ENCODE data around the gene IFI16.
A peak's percentile ranks its signal among the peaks of the same experiment; 100 is the strongest.
"Not testable (repeated sequence)": the region's sequence is repeated elsewhere in the genome, so short reads cannot be mapped to it uniquely, and the experiment has no call there.

Gene IFI16

DNA sequence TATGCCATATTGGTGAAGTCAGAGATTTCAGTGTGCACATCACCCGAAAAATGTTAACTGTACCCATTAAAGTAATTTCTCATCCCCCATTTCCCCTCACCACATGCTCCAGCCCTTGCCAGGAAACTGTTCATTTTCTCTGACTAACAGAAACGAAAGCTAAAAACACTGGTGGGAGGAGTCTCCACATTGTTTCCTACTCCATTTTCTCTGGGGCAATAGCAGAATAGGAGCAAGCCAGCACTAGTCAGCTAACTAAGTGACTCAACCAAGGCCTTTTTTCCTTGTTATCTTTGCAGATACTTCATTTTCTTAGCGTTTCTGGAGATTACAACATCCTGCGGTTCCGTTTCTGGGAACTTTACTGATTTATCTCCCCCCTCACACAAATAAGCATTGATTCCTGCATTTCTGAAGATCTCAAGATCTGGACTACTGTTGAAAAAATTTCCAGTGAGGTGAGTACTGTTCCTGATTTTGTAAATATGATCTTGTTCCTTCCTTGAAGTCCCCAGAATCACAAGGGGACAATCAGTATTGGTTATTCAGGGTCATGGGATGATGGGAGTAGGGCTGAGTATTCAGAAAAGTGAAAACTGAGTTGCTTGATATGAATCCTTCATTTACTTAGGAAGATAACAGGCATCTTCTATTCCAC lies at the start of gene IFI16:
IFI16 (plus strand) TSS at position 204 of the 658 bp plus-strand sequence. CDS start 4,774 bp downstream, outside the sequence.
- peak; percentile 84 for DNase-seq (ENCODE audit: low spot score)

GRCh38 chr1:158961178-158961577 lies 48.5 kb upstream of the IFI16 start:
- DNase-seq (ENCODE audit: low spot score): no peak

DNA sequence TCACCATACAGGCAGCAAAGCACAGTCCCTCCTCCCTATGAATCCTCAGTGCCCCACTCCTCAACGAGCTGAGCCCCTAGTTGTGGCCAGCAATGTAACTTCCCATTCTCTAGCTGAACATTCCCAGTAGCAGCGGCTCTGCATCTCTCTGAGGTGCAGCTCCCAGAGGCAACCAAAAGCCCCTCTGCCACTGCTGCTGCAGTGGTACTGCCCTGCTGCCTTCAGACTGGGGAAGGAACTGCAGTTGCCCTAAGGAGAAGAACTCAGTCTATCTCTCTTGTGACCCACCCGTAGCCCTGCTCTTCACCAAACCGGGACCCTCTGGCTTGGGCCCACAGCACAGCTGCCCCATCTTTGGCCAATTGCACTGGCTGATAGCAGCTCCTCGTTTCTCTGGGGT lies 46.7 kb upstream of the IFI16 start:
- no peak for DNase-seq (ENCODE audit: low spot score)

- DNase-seq (ENCODE audit: low spot score): no peak
These were observed 40.5 kb upstream of the IFI16 start for GRCh38 chr1:158969166-158969565.

GRCh38 chr1:158969855-158970254 lies 39.9 kb upstream of the IFI16 start:
- DNase-seq (ENCODE audit: low spot score): no peak

- DNase-seq (ENCODE audit: low spot score): no peak
These were observed 36.9 kb upstream of the IFI16 start for GRCh38 chr1:158972841-158973240.

- no peak for DNase-seq (ENCODE audit: low spot score)
These were observed 33.5 kb upstream of the IFI16 start for GRCh38 chr1:158976219-158976618.

- no peak for DNase-seq (ENCODE audit: low spot score)
These were observed 31.0 kb upstream of the IFI16 start for GRCh38 chr1:158978730-158979129.

GRCh38 chr1:158979229-158979628 lies 30.5 kb upstream of the IFI16 start:
- no peak for DNase-seq (ENCODE audit: low spot score)

GRCh38 chr1:158983235-158983634 lies 26.5 kb upstream of the IFI16 start:
- no peak for DNase-seq (ENCODE audit: low spot score)

DNA sequence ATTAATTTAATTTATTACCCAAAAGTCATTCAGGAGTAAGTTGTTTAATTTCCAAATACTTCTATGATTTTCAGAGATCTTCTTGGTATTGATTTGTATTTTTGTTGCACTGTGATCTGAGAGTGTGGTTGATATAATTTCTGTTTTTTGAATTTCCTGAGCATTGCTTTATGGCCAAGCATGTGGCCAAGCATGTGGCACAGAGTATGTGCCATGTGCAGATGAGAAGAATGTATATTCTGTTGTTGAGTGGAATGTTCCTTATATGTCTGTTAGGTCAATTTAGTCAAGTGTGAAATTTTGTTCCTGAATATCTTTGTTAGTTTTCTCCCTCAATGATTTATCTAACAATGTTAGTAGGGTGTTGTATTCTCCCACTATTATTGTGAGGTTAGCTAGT lies 25.3 kb upstream of the IFI16 start:
- DNase-seq (ENCODE audit: low spot score): no peak

DNA sequence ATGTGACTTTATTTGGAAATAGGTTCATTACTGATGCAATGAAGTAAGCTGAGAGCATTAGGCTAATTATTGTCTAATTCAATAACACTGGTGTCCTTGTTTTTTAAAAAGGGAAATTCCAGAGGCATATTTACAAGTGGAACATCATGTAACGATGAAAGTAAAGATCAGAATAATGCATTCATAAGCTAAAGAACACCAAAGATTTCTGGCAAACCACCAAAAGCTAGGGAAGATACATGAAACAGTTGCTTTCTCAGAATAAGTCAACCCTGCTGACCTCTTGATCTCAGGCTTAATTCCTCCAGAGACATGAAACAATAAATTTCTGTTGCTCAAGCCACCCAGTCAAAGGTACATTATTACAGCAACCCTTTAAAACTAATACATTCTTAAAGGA lies 20.3 kb upstream of the IFI16 start:
- DNase-seq (ENCODE audit: low spot score): no peak

DNA sequence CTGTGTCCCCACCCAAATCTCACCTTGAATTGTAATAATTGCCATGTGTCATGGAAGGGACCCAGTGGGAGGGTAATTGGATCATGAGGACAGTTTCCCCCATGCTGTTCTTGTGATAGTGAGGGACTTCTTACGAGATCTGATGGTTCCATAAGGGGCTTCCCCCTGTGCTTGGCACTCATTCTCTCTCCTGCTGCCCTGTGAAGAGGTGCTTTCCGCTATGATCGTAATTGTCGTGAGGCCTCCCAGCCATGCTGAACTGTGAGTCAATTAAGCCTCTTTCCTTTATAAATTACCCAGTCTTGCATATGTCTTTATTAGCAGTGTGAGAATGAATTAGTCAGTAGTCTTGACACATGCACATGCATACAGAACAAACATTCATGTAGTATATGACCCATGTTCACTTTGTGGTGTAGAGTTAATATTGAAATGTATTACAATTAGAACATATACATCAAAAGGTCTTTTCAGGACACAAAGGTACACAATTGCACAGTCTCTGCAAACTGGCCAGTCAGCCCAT lies 16.9 kb upstream of the IFI16 start:
- no peak for DNase-seq (ENCODE audit: low spot score)

- DNase-seq (ENCODE audit: low spot score): no peak
These were observed 12.7 kb upstream of the IFI16 start for GRCh38 chr1:158996998-158997397.

- no peak for DNase-seq (ENCODE audit: low spot score)
These were observed 11.5 kb upstream of the IFI16 start for GRCh38 chr1:158998037-158998780.

DNA sequence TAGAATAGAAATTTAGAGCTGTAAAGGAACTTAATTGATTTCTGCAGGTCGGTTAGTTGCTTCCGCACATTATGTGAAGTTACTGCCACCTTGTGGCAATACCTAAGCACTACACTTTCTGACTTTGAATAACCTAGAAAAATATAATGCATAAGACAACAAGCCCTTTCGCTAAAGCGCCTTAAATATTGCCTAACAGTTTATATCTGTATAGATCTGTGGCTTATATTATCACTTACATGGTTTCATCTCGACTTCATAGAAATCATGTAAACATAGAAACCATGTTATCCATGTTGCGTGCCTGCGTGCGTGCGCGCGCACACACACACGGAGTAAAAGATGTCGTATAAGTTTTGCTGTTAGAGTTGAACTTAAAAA lies 10.9 kb upstream of the IFI16 start:
- DNase-seq (ENCODE audit: low spot score): peak; percentile 68

GRCh38 chr1:158999316-159000069 lies 10.2 kb upstream of the IFI16 start:
- DNase-seq (ENCODE audit: low spot score): no peak

DNA sequence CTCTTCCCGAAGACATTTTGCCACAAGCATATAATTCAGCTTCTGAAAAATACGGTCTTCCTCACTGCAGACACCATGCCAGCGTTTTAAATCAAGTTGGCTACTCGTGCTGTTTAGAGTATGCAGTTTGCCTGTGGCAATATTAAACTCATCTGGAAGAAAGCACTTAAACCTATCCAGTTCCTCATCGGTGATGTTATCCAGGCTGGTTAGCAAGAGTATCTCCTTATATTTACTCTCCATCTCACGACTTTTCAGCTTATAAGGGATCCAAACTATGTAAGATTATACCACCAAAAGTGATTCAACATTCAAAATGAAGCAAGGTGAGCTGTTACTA lies 9.7 kb upstream of the IFI16 start:
- DNase-seq (ENCODE audit: low spot score): no peak

DNA sequence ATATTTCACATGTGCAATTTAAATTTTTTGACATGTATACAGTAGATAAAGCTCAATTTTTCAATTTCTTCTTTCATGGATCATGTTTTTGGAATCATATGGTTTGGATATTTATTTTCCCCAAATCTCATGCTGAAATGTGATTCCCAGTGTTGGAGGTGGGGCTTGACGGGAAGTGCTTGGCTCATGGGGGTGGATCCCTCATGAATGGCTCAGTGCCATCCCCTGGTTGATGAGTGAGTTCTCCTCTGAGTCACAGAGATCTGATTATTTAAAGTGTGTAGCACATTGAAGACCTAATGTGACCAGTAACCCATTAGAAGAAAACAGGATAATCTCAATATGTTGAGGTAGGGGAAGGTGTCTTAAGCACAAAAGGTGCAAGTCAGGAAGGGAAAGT lies 9.1 kb upstream of the IFI16 start:
- DNase-seq (ENCODE audit: low spot score): no peak

DNA sequence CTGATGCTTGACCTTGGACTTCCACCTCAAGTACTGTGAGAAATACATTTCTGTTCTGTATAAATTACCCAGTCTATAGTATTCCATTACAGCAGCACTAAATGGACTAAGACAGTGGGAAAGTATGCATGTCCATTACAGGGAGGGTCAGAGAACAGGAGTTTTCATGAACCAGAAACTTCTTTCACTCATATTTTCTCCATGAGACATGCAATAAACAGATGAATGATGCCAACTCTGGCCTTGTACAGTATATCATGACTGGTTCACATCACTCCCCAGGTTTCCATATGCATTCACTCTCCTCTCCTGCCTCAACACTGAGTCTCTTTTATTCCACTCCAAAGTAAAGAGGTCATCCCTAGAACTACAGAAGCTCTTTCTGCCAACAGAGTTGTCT lies 4.5 kb upstream of the IFI16 start:
- DNase-seq (ENCODE audit: low spot score): no peak

- DNase-seq (ENCODE audit: low spot score): no peak
These were observed 4.0 kb upstream of the IFI16 start for GRCh38 chr1:159005676-159006075.

- not testable (repeated sequence) for DNase-seq (ENCODE audit: low spot score)
These were observed 3.4 kb upstream of the IFI16 start for GRCh38 chr1:159006210-159006807.

DNA sequence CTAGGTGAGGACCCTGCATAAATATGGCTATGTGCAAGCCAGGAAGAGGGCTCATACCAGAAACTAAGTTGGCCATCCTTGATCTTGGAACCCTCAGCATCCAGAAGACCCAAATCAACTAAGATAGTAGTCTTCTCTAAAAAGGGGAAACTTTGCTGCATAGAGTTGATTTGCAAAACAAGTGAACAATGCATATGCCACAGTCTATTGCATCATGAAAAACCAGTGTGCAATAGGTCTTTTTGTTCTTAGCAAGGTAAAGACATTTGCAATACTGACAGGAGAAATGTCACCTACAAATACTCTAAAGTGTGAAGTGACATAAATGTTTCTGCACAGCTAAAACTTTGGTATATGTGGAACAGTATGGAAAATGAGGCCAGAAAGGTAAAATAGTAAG lies 2.0 kb upstream of the IFI16 start:
- no peak for DNase-seq (ENCODE audit: low spot score)
